DMS79 (cell line): Measurements from ENCODE around the gene BICC1.

ENCODE experiments used
- DNase-seq: peaks from one replicate; lab custom pipeline; 2025; lab: John Stamatoyannopoulos, UW

BICC1 gene

GRCh38 chr10:58516119-58516518, 3.4 kb downstream of the BICC1 start:
- DNase-seq, result no peak

DNA sequence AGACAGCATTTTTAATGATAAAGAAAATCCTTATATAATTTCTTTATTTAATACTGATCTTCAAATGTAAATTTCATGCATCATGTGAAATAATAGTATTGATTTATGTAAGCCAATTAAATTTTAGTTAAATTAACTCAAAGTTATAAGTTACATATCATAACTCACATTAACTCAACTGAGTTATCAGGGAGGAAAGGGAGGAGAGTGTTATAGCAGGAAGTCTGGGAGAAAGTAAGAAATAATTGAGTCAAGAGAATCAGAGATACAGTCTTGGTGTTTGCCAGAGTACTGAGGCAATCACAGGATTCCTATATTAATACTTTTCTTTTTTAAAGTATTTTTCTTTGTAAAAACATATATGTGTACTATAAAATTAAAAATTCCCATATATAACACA, 4.0 kb downstream of the BICC1 start:
- DNase-seq, result no peak

DNA sequence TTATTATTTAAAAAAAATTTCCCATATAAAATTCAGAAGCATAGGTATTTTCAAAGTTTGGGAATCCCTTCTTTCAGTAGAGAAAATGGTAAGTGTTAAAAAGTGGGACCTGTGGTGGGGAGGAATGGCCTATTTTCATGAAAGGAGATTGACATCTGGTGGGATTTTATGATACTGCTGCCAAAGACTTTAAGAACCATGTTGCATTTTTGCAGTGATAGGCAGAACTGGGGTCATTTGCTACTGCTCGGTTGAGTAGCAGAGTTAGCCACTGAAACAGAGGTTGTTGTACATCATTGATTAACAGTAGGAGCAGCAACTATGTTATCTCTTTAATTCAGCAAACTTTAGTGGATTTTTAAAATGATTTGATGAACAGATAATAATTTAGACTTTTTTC, 4.4 kb downstream of the BICC1 start:
- no peak for DNase-seq

GRCh38 chr10:58517491-58518355, 5.1 kb downstream of the BICC1 start:
- DNase-seq, result no peak

- DNase-seq, result no peak
These were observed 6.1 kb downstream of the BICC1 start for GRCh38 chr10:58518775-58519174.

- no peak for DNase-seq
These were observed 16.5 kb downstream of the BICC1 start for GRCh38 chr10:58529077-58529728.

GRCh38 chr10:58531084-58531695, 18.5 kb downstream of the BICC1 start:
- no peak for DNase-seq

DNA sequence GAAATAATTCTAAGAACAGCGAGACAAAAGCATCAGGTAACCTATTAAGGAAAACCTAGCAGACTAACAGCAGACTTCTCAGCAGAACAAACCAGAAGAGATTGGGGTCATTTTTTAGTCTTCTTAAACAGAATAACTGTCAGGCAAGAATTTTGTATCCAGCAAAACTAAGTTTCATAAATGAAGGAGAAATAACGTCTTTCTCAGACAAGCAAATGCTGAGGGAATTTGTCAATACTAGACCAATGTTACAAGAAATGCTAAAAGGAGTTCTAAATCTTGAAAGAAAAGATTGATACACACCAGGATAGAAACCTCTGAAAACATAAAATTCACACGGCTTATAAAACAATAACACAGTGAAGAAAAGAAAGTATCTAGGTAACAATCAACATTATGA, 22.6 kb downstream of the BICC1 start:
- no peak for DNase-seq

DNA sequence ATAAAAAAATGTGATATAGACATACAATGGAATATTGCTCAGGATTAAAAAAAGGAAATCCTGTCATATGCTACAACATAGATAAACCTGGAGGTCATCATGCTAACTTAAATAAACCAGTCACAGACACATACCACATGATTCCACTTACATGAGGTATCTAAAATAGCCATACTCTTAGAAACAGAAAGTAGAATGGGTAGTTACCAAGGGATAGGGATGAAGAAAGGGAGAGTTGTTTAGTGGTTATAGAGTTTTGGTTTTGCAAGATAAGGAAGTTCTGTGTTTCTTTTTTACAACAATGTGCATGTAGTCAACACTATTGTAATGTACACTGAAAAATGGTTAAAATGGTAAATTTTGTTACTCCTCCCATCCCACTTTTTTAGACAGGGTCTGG, 30.5 kb downstream of the BICC1 start:
- no peak for DNase-seq

DNA sequence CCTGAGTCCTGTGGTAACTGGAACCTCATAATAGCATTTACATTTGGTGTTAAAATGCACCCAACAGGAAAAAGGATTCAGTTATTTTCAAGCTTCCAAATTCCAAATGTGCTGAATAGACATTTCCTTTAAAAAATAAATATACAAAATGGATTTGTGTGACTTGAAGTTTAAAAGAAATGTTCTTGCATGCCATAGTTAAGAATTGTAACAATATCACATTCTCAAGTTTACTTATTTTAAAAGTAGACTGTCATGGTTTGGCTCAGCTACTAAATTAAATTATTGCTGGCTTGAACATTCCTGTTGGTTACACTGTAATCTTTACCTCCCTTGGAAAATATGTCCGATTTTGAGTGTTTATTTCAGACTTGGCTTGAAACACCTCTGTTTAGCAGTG, 31.5 kb downstream of the BICC1 start:
- no peak for DNase-seq

DNA sequence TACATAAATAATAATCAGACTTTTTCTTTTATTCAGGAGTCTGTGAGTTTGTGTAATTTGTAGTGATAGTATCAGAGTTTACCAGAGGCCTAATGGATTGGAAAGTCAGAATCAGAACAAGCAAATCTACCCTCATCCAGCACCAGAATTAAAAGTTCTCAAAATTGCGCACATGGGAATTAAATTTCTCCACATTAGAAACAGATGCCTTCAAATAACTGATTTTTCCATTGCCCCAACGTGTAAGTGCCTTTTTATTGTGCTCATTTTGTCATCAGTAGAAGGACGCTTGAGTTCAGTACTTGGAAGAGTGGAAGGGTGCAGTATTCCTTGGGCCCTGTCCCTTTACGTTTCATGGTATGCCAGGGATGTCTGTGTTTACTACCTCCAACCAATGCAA, 32.8 kb downstream of the BICC1 start:
- no peak for DNase-seq

DNA sequence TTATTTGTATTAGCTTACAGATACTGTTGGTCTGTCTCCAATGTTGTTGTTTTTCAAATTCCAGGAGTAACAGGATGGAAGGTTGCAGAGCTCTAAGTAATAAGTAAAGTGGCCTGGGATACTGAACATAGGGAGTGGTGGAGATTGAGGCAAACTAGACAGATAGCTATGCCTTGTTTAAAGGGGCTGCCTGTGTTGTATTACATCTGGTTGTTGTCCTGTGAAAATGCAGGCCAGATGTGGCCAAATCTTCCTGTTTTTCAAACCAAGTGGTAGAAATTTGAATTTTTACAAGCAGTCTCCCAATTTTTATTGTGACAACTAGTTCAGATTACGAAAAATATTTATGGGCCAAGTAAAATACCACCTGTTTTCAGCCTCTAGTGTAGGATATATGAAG, 33.5 kb downstream of the BICC1 start:
- DNase-seq, result no peak

DNA sequence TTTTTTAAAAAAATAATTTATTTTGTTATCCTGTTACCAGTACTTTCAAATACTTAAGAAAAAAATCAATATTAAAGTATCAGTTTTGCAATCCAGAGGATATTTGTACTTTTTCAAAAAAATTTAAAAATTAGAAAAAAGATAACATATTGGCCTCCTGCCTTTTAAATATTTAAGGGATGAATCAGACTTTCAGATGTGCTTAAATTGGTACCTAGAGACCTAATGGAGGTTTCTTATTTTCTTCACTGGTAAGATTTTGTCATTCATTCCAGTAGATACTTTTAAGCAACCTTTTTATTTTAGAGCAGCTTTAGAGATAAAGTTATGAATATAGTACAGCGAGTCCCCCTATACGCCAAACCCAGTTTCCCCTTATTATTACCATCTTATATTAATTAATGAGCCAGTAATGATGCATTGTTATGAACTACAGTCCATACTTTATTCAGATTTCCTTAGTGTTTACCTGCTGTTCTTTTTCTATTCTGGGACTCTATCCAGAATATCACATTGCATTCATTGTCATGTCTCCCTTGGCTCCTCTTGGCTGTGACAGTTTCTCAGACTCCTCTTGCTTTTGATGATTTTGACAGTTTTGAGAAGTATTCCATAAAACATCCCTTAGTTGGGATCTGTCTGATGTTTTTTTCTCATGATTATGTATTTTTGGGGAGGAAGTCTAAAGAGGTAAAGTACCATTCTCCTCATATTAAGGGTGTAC, 34.2 kb downstream of the BICC1 start:
- no peak for DNase-seq

DNA sequence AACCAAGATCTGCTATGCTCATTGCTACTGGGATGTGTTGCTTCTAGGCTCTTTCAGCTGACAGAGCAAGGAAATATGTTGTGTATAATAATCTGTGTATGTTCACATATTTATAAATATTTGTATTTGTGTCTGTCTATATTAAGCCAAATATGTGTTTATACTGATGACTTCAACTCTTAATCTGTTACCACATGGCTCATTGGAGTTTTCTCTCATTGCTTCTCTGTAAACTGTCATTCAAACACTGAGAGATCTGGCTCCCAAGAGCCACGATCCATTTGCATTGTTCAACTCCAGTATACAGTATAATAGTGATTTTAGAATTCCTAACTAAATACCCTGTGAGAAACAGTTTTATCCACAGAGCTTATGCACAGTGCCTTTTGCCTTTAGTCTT, 35.3 kb downstream of the BICC1 start:
- no peak for DNase-seq

DNA sequence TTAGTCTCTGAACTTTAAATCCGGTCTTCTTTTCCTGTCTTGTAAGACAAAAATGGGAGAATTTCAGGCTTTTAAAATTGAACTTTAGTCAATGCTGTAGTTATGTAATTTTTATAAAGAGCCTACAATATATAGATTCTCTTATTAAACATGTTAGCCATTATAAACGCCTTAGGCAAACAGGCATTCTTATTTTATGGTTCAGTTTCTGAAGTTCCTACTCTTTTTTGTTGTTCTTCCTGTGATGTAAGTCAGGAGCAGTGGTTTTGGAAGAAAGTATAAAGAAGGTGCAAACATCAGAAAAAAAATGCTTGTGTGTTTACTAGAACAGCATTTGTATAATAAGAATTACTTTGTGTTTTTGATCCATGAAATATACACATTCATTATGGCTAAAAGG, 41.6 kb downstream of the BICC1 start:
- DNase-seq, result no peak

- no peak for DNase-seq
These were observed 42.7 kb downstream of the BICC1 start for GRCh38 chr10:58555170-58555929.

GRCh38 chr10:58555930-58556311, 43.2 kb downstream of the BICC1 start:
- DNase-seq, result no peak

DNA sequence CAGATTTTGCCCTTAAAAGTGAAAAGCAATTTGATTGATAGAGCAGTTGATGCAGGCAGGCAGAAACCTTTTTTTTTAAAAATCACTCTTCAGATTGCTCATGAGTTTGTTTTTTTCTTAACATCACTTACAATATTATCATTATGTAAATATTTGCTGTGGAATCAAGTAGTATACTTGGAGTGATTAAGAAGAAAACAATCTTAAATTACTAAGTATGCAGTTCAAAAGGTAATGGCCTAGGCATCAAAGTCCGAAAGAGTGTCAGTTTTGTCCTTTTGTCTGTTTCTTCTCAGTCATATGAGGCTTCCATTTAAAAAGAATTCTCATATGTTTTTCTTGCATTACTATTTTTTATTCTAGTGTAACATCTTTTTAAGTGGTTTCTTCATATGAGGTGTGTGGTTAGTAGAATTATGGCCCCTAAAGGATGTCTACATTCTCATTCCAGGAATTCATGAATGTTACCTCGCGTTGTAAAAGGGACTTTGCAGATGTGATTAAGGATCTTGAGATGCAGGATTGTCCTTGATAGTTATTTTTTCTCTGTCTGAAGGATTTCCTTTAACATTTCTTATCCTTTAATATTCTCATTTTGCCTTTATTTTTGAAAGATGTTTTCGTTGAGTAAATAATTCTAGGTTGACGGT, 44.0 kb downstream of the BICC1 start:
- no peak for DNase-seq

GRCh38 chr10:58557714-58558113, 45.0 kb downstream of the BICC1 start:
- no peak for DNase-seq

DNA sequence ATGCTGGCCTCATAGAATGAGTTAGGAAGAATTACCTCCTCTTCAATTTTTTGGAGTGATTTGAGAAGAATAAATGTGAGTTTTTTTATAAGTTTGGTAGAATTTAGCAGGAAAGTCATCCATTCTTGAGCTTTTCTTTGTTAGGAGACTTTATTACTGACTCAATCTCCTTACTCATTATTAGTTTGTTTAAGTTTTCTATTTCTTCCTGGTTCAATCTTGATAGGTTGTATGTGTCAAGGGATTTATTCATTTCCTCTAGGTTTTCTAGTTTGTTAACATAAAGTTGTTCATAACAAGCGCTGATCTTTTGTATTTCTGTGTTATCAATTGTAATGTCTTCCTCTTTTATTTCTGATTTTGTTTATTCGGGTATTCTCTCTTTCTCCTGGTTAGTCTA, 47.4 kb downstream of the BICC1 start:
- no peak for DNase-seq

DNA sequence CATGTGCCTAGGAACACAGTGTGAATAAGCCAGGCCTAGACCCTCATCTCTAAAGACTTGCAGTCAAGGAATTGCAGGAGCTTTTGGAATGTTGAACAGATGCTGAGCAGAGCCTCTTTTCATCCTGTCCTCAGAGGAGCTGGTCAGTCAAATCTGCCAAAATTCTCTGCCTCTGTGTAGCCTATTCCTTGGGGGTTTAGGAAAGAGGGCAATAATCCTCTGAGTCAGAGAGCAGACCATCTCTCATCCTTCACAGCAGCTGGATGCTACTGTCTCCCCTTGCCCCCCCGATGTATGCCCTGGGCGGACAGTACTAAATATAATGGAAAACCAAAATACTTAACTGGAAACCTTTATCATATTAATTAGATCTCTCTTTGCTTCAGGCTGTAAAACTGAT, 52.6 kb downstream of the BICC1 start:
- DNase-seq, result no peak
